KMS-11 (cell line): ENCODE measurements around the gene SLC22A13.

Source experiments
- H2AFZ ChIP-seq: fragments of 200-600 bp; sonication (generic); 2 replicates; pipeline ENCODE4 v1.6.1; 2016; ENCODE audit warnings: antibody characterized with exemption, mixed run types, low read depth
- H3K27ac ChIP-seq: fragments of 200-600 bp; sonication (generic); 2 replicates; pipeline ENCODE4 v1.6.1; 2016; ENCODE audit warnings: mild to moderate bottlenecking, mixed run types
- H3K27me3 ChIP-seq: fragments of 200-600 bp; sonication (generic); 2 replicates; pipeline ENCODE4 v1.6.1; 2017; ENCODE audit warnings: mild to moderate bottlenecking, low read depth, mixed run types, moderate library complexity; ENCODE audit not compliant: insufficient read depth
- H3K36me3 ChIP-seq: fragments of 200-600 bp; sonication (generic); 2 replicates; pipeline ENCODE4 v1.6.1; 2017; ENCODE audit warnings: mild to moderate bottlenecking, mixed run types; ENCODE audit not compliant: insufficient read depth
- H3K4me1 ChIP-seq: fragments of 200-600 bp; sonication (generic); 2 replicates; pipeline ENCODE4 v1.6.1; 2016; ENCODE audit warnings: mild to moderate bottlenecking, low read depth, mixed run types; ENCODE audit not compliant: poor library complexity, severe bottlenecking
- H3K4me2 ChIP-seq: fragments of 200-600 bp; sonication (generic); 2 replicates; pipeline ENCODE4 v1.7.0; 2016; ENCODE audit warnings: mild to moderate bottlenecking, mixed run types
- H3K4me3 ChIP-seq: fragments of 200-600 bp; sonication (generic); IDR thresholded peaks from 2 replicates; pipeline ENCODE4 v1.6.1; 2017; ENCODE audit warnings: low read depth, low read length, mixed read lengths; ENCODE audit not compliant: insufficient read depth
- H3K79me2 ChIP-seq: fragments of 200-600 bp; sonication (generic); 2 replicates; pipeline ENCODE4 v1.6.1; 2016; ENCODE audit warnings: low read depth, mixed run types; ENCODE audit not compliant: insufficient read depth
- H3K9ac ChIP-seq: fragments of 200-600 bp; sonication (generic); 2 replicates; pipeline ENCODE4 v1.6.1; 2016; ENCODE audit warnings: mild to moderate bottlenecking, mixed run types
- H4K20me1 ChIP-seq: fragments of 200-600 bp; sonication (generic); 2 replicates; pipeline ENCODE4 v1.6.1; 2016; ENCODE audit warnings: mild to moderate bottlenecking, mixed run types; ENCODE audit not compliant: insufficient read depth
- CTCF ChIP-seq: fragments of 200-600 bp; sonication (generic); conservative IDR thresholded peaks from 2 replicates; pipeline ENCODE4 v1.6.1; 2017; ENCODE audit warnings: low read depth, mild to moderate bottlenecking, antibody characterized with exemption, low read length, moderate library complexity, mixed read lengths

SLC22A13 gene

DNA sequence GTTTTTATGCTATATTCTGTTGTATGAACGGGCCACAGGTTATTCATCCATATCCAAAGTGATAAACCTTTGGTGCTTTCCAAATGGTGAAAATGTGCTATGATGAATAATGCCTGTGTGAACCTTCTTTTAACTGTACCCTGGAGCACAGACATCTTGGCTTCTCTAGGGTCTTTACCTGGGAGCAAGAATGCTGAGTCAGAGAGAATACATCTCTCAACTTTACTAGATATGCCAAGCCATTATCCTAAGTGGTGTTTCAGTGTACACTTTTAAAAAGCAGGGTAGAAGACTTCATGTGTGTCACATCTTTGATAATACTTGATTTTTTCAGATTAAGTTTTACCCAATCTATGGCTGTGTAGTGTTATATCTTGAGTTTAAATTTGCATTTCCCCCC lies 57.4 kb downstream of the SLC22A13 start:
- no peaks in the 10 kb centered on the region for H3K27me3 ChIP-seq
- no peak overlapping the region for H3K4me2 ChIP-seq
- no peaks in the 10 kb centered on the region for H4K20me1 ChIP-seq
- no peaks in the 10 kb centered on the region for H3K79me2 ChIP-seq
- no peaks in the 10 kb centered on the region for H3K4me1 ChIP-seq
- no peaks in the 10 kb centered on the region for H3K36me3 ChIP-seq
- H3K4me3 ChIP-seq, result no peak overlapping the region
- no peak for TF ChIP-seq CTCF
- no peak overlapping the region for H3K27ac ChIP-seq
- H3K9ac ChIP-seq, result no peak overlapping the region
- H2AFZ ChIP-seq, result no peak overlapping the region

DNA sequence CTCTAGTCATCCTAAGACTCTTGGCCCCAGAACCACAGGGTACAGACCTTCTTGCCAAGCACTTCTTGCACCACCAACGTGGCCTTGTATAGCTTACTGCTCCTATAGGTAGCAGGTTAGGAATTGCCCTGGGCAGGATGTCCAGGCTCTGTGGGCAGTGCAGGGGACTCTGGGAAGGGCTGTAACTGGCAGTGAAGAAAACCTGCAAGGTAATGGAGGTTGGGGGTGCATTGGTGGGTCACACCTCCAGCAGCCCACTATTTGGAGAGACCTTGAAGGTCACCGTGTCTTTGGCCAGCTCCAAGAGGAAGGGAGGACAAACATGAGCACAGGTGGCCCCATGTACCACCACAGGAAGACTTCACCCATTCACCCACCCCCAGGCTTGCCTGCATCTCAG lies 59.6 kb downstream of the SLC22A13 start:
- Histone ChIP-seq H3K27ac (no peak overlapping the region), H3K9ac (no peak overlapping the region), H3K79me2 (no peaks in the 10 kb centered on the region), H3K36me3 (no peaks in the 10 kb centered on the region), H2AFZ (no peak overlapping the region), H3K27me3 (no peaks in the 10 kb centered on the region), H3K4me1 (no peaks in the 10 kb centered on the region), H3K4me2 (no peak overlapping the region), H3K4me3 (no peak overlapping the region), H4K20me1 (no peaks in the 10 kb centered on the region)
- TF ChIP-seq CTCF, result no peak

DNA sequence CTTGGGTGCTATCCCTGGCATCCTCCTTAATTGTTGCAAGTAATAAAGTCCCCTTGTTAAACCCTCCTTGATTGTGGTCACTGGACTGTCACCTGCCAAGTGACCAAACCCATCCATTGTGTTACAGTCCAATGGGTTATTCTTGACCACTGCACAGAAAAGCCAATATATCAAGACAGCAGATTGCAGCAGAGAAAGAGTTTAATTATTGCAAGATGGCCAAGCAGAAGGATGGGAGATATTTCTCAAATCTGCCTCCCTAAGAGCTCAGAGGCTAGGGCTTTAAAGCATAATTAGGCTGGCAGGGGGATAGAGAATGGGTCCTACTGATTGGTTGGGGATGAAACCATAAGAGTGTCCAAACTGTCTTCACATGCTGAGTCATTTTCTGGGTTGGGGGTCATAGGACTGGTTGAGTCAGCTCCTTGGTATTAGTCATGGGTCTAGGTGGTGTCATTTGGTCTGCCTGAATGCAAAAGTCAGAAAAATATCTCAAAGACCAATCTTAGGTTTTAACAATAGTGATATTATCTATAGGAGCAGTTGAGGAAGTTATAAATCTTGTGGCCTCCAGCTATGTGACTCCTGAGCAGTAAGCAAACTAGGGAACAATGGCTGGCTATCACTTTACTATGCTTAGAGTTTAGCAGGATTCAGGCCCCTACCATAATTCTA lies 61.9 kb downstream of the SLC22A13 start:
- H3K27me3 ChIP-seq, result no peaks in the 10 kb centered on the region
- H3K4me2 ChIP-seq, result no peak overlapping the region
- no peaks in the 10 kb centered on the region for H3K36me3 ChIP-seq
- H3K27ac ChIP-seq, result no peak overlapping the region
- H3K4me1 ChIP-seq, result no peaks in the 10 kb centered on the region
- no peak overlapping the region for H3K9ac ChIP-seq
- H3K4me3 ChIP-seq, result no peak overlapping the region
- H4K20me1 ChIP-seq, result no peaks in the 10 kb centered on the region
- no peaks in the 10 kb centered on the region for H3K79me2 ChIP-seq
- no peak for TF ChIP-seq CTCF
- H2AFZ ChIP-seq, result no peak overlapping the region
